GM12891 (cell line): ENCODE results near the gene LHX4.

Source experiments
- POLR2A ChIP-seq: IDR thresholded peaks from 2 replicates; pipeline ENCODE4 v1.6.1; 2011; ENCODE audit warnings: low read depth, low read length, control low read depth
- POLR2AphosphoS5 ChIP-seq: IDR thresholded peaks from 2 replicates; pipeline ENCODE4 v1.6.1; 2011; ENCODE audit warnings: low read depth, low read length, control low read depth

DNA sequence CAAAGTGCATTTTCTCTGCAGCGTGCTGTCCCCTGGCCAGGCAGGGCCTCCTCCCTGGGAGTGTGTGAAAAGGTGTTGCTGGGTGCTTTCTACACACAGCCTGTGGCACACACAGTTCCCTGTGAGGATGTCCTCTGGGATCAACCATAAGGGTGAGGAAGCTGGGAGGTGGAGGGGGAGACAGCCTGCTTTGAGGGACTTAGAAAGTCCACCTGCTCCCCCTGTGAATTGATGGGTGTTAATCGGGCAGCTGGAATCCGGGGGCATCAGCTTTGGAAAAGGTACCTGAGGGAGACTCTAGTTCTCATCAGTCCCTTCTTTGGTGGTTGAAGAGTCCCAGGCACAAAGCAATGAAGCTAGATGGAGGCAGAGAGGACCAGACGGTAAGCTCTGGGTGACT lies 35.8 kb downstream of the LHX4 start:
- no peak for TF ChIP-seq POLR2A
- TF ChIP-seq POLR2AphosphoS5 = no peak
